ENCODE measurements around the gene ERG28.

ERG28 gene

DNA sequence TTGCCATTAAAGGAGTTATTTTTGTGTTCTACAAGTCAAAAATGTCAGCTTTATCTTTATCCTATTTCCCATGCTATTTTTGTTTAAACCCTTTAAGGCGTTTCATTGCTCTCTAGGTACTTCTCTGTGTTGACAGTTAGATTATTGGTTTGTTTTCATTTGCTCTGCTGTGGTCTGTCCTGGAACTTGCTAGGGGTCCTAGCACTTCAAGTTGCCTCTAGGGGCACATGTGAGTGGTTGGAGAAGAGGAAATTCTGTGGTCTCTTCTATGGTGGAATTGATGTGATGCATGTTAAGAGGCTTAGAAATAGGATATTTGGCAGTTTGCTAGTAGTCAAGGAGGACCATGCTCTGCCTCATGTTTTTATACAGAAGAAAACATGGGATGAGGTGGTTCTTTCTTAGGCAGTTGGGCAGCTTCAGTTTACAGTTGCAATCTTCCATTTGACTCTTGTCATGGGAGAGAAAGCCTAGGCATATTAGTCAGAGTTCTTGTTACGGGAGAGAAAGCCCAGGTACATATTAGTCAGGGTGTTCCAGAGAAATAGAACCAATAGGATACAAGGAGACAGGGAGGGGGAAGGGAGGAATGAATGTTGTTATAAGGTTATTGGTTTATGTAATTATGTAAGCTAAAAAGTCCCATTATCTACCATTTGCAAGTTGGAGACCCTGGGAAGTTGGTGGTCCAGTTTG is 14.7 kb upstream of the ERG28 start:
- TF ChIP-seq, protein P1, sequence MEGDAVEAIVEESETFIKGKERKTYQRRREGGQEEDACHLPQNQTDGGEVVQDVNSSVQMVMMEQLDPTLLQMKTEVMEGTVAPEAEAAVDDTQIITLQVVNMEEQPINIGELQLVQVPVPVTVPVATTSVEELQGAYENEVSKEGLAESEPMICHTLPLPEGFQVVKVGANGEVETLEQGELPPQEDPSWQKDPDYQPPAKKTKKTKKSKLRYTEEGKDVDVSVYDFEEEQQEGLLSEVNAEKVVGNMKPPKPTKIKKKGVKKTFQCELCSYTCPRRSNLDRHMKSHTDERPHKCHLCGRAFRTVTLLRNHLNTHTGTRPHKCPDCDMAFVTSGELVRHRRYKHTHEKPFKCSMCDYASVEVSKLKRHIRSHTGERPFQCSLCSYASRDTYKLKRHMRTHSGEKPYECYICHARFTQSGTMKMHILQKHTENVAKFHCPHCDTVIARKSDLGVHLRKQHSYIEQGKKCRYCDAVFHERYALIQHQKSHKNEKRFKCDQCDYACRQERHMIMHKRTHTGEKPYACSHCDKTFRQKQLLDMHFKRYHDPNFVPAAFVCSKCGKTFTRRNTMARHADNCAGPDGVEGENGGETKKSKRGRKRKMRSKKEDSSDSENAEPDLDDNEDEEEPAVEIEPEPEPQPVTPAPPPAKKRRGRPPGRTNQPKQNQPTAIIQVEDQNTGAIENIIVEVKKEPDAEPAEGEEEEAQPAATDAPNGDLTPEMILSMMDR (IDR thresholded peaks at IDR 0.05; ENCODE audit: low read length, missing control alignments) = peak; percentile 32
- no peak for DNase-seq (ENCODE audit: low read depth)
- no peak overlapping the region for H3K4me3 ChIP-seq (replicated peaks; ENCODE audit: low read depth, low read length)

DNA sequence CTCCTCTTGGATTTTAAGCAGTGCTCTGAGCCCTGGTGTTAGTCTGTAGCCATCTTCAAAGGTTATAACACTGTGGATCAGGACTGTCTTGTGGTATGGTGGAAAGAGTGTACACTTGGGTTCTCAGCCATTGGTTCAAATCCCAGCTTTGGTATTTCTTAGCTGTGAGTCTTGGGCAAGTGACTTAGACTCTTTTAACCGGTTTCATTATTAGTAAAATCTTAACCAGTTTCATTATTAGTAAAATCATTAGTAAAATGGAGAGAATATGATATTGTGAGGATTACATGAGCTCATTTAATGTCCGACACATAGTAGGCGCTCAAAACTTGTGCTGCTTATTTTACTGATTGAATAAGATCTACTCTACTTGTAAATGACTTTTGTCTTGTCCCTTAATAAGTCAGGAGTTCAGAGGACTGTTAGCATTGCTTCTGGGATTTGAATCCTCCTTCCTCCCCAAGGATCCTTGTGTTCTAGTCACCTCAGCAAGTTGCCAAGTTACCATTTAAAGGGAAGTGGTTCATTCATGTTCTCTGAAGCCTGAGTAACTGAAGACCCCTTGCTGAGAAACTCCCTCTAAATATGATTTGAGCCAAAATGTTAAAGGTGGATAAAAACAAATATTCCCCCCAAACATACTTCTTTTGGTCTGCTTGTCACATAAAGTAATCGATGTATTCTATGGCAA is 12.8 kb upstream of the ERG28 start:
- no peak for DNase-seq (ENCODE audit: low read depth)
- TF ChIP-seq, protein P1 (IDR thresholded peaks at IDR 0.05; ENCODE audit: low read length, missing control alignments) = no peak
- H3K4me3 ChIP-seq (replicated peaks; ENCODE audit: low read depth, low read length) = no peak overlapping the region

DNA sequence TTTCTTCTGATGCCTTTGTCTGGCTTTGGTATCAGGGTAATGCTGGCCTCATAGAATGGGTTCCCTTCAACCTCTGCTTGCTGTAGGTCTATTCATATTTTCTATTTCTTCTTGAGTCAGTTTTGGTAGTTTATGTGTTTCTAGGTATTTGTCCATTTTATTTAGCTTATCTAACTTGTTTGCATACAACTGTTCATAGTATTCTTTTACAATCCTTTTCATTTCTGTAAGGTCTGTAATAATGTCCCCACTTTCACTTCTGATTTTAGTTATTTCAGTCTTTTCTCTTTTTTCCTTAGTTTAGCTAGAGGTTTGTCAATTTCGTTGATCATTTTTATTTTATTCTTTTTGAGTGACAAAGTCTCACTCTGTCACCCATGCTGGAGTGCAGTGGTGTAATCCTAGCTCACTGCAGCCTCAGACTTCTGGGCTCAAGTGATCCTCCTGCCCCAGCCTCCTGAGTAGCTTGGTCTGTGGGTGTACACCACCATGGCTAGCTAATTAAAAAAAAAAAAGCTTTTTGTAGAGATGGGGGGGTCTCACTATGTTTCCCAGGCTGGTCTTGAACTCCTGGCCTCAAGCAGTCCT is 12.0 kb upstream of the ERG28 start:
- TF ChIP-seq, protein P1 (IDR thresholded peaks at IDR 0.05; ENCODE audit: low read length, missing control alignments) = no peak
- no peak for DNase-seq (ENCODE audit: low read depth)
- no peak overlapping the region for H3K4me3 ChIP-seq (replicated peaks; ENCODE audit: low read depth, low read length)

DNA sequence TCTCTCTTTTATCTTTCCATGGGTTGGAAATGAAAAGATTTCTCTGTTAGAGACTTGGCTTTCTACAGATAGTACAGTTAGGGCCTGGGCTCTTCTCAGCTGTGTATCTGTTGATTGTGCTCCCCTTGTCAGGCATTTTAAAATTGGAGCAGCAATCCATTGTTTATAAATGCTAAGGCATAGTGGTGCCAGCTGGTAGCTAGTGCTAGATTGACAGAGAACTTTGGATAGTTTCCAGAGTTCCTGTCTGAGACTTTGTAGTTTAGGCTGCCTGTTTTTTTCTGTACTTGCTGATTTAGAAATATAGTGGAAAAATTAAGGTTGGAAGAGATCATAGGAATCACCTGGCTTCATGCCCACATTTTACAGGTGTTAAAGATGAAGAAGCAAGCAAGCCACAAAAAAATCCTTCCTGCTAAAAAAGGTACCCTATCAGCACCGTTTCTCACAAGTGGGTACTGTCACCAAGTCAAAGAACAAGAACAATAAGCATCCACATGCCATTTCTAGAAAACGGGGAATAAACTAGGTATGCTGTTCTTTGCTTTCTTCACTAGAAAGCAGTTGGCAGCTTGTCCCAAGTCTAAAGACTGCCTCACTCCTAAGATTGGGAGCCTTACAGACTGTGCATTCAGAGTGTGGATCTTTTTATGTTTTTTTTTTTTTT is 6.6 kb upstream of the ERG28 start:
- DNase-seq (ENCODE audit: low read depth) = no peak
- no peak overlapping the region for H3K4me3 ChIP-seq (replicated peaks; ENCODE audit: low read depth, low read length)
- TF ChIP-seq, protein P1 (IDR thresholded peaks at IDR 0.05; ENCODE audit: low read length, missing control alignments) = no peak

DNA sequence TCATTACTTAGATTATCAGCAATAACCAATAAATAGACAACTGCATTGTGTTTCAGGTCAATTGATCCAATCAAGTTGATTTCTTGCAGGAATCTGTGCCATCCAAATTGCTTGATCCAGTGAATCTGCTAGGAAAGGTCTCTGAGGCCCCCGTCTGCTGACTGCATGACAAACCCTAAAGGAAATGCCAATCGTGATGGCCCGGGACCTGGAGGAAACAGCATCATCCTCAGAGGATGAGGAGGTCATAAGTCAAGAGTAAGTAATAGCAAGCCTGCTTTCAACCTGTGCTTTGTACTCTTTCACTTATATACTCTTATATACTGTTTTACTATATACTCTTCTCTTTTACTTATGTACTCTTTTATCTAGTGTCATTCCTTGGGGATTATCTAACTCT is 2.3 kb upstream of the ERG28 start:
- DNase-seq (ENCODE audit: low read depth) = no peak
- TF ChIP-seq, protein P1 (IDR thresholded peaks at IDR 0.05; ENCODE audit: low read length, missing control alignments) = no peak
- no peak overlapping the region for H3K4me3 ChIP-seq (replicated peaks; ENCODE audit: low read depth, low read length)

DNA sequence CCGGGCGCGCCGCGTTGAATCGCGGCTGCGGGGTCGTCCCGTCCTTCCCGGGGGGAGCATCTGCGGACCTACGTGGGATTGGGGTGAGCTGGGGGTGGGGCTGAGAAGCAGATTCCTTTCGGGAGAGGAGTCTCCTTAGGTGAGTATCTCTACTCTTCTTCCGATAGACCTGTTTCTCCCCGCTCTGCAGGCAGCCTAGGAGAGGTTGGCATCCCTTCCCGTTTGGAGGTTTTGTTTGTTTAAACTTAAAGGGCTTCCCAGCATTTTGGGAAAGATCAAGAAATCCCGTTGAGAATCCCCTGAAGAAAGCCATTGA is 781 bp upstream of the ERG28 start:
- H3K4me3 ChIP-seq (replicated peaks; ENCODE audit: low read depth, low read length) = peak overlapping the region; percentile 92
- DNase-seq (ENCODE audit: low read depth) = no peak
- TF ChIP-seq, protein P1 (IDR thresholded peaks at IDR 0.05; ENCODE audit: low read length, missing control alignments) = no peak

Data from fibroblast of pulmonary artery (primary cell).